Mesothelial cell of epicardium (in vitro differentiated cells): ENCODE measurements around the gene PERP. TPM values are rescaled to one million over a fixed set of nuclear protein-coding genes. Genes with fewer than 3 reads are reported as not detected.
"Not testable (repeated sequence)": the region's sequence is repeated elsewhere in the genome, so short reads cannot be mapped to it uniquely, and the experiment has no call there.

Experiments used
- DNase-seq, 2 experiments: peaks; one replicate each; pipeline ENCODE4 v3.0.0; 2021; ENCODE audit warnings: low spot score in 2 of 2; ENCODE audit not compliant: unreplicated experiment in 2 of 2
- H3K27ac Mint-ChIP-seq: 2 replicates; pipeline ENCODE4 v1.8.0; 2021; ENCODE audit warnings: mixed read lengths
- H3K27me3 Mint-ChIP-seq: 2 replicates; pipeline ENCODE4 v1.8.0; 2021; ENCODE audit warnings: low read depth, mixed read lengths
- H3K36me3 Mint-ChIP-seq: 2 replicates; pipeline ENCODE4 v1.8.0; 2021; ENCODE audit warnings: mixed read lengths
- H3K4me1 Mint-ChIP-seq: 2 replicates; pipeline ENCODE4 v1.8.0; 2021; ENCODE audit warnings: mixed read lengths
- H3K4me3 Mint-ChIP-seq: 2 replicates; pipeline ENCODE4 v1.8.0; 2021; ENCODE audit warnings: mild to moderate bottlenecking, moderate library complexity, mixed read lengths
- H3K9me3 Mint-ChIP-seq: 2 replicates; pipeline ENCODE4 v1.8.0; 2021; ENCODE audit warnings: mixed read lengths
- CTCF ChIP-seq: fragments of 200-600 bp; sonication (generic); IDR thresholded peaks from one replicate; pipeline ENCODE4 v1.5.0; 2021; ENCODE audit warnings: antibody characterized with exemption; ENCODE audit not compliant: unreplicated experiment
- total RNA-seq: library from RNA; stranded (reverse); gene quantifications from 3 replicates; pipeline ENCODE4 v1.2.1, GENCODE V29; 2021

The PERP gene
- total RNA-seq, 1 donor from 2014 or later: 55.6 TPM

GRCh38 chr6:138129190-138129589, 22.0 kb upstream of the PERP start:
- Mint-ChIP-seq H3K27me3 (no peaks in the 10 kb centered on the region), H3K36me3 (peaks cover 2% of the 10 kb centered on the region), H3K9me3 (peaks cover 27% of the 10 kb centered on the region), H3K4me3 (no peak overlapping the region), H3K4me1 (peaks cover 20% of the 10 kb centered on the region), H3K27ac (no peak overlapping the region)
- DNase-seq: no peak
- TF ChIP-seq CTCF: no peak

DNA sequence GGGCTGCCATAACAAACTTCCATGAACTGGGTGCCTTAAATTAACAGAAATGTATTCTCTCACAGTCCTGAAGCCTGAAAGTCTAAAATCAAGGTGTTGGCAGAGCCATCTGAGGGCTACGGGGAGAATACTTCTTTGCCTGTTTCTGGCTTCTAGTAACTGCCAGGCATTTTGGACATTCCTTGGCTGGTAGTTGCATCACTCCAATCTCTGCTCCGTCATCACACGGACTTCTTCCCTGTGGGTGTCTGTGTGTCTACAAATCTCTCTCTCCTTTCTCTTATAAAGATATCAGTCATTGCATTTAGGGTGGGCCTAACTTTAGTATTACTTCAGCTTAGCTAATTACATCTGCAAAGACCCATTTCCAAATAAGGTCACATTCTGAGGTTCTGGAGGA, 20.9 kb upstream of the PERP start:
- Mint-ChIP-seq H3K27ac (no peak overlapping the region), H3K36me3 (peaks cover 2% of the 10 kb centered on the region), H3K9me3 (peaks cover 26% of the 10 kb centered on the region), H3K27me3 (no peaks in the 10 kb centered on the region), H3K4me3 (no peak overlapping the region), H3K4me1 (peaks cover 24% of the 10 kb centered on the region)
- TF ChIP-seq CTCF: no peak
- no peak for DNase-seq

GRCh38 chr6:138124096-138124495, 16.9 kb upstream of the PERP start:
- no peaks in the 10 kb centered on the region for H3K27me3 Mint-ChIP-seq
- H3K27ac Mint-ChIP-seq: no peak overlapping the region
- DNase-seq: no peak
- H3K4me3 Mint-ChIP-seq: no peak overlapping the region
- H3K4me1 Mint-ChIP-seq: peaks cover 52% of the 10 kb centered on the region
- peaks cover 27% of the 10 kb centered on the region for H3K9me3 Mint-ChIP-seq
- H3K36me3 Mint-ChIP-seq: peaks cover 2% of the 10 kb centered on the region
- TF ChIP-seq CTCF: no peak

DNA sequence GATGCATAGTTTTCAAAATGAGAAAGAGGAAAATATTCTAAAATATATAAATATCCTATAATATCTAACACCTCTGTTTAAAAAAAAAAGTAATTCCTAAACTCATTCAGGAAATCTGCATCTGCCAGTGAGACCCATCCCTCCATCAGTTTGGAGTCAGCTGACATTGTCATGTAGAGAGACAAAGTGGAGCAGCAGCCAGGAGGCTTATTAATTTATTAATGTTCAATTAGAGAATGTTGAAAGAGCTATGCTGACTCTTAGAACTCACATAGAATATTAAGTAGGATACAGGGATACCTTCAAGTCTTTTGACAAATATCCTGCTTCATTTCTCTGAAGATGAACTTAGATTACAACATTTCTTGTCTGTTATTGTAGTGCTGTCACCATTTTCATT, 12.8 kb upstream of the PERP start:
- TF ChIP-seq CTCF: no peak
- Mint-ChIP-seq H3K9me3 (peaks cover 24% of the 10 kb centered on the region), H3K27me3 (peaks cover 9% of the 10 kb centered on the region), H3K36me3 (no peaks in the 10 kb centered on the region), H3K27ac (no peak overlapping the region), H3K4me3 (no peak overlapping the region), H3K4me1 (peaks cover 45% of the 10 kb centered on the region)
- DNase-seq: no peak

- H3K36me3 Mint-ChIP-seq, H3K4me3 Mint-ChIP-seq, H3K27ac Mint-ChIP-seq, DNase-seq: not testable (repeated sequence)
- peaks cover 16% of the 10 kb centered on the region for H3K9me3 Mint-ChIP-seq
- H3K4me1 Mint-ChIP-seq: peaks cover 45% of the 10 kb centered on the region
- H3K27me3 Mint-ChIP-seq: peaks cover 16% of the 10 kb centered on the region
Measured at GRCh38 chr6:138119229-138119628, 12.0 kb upstream of the PERP start.

- no peaks in the 10 kb centered on the region for H3K36me3 Mint-ChIP-seq
Measured at GRCh38 chr6:138117376-138117914, 10.2 kb upstream of the PERP start.

More at GRCh38 chr6:138117376-138117914, 10.2 kb upstream of the PERP start:
- TF ChIP-seq CTCF: no peak
- H3K4me1 Mint-ChIP-seq: peaks cover 34% of the 10 kb centered on the region
- no peak for DNase-seq
- H3K27me3 Mint-ChIP-seq: peaks cover 19% of the 10 kb centered on the region
- peaks cover 12% of the 10 kb centered on the region for H3K9me3 Mint-ChIP-seq
- no peak overlapping the region for H3K4me3 Mint-ChIP-seq
- no peak overlapping the region for H3K27ac Mint-ChIP-seq
